C4-2B (cell line): ENCODE data around the gene BPNT1.

Experiments used
- CTCF ChIP-seq: fragments of 450-650 bp; conservative IDR thresholded peaks from 2 replicates; pipeline ENCODE4 v1.5.1; 2017; ENCODE audit warnings: mild to moderate bottlenecking
- ZFX ChIP-seq: fragments of 450-650 bp; IDR thresholded peaks from 2 replicates; pipeline ENCODE4 v1.6.1; 2017

- no peak for TF ChIP-seq CTCF
- no peak for TF ChIP-seq ZFX
Observed at GRCh38 chr1:220019071-220019470, 70.5 kb downstream of the BPNT1 start.
